ENCODE results near the gene SLC49A3. TPM values are rescaled to one million over a fixed set of nuclear protein-coding genes. Genes with fewer than 3 reads are reported as not detected.

SLC49A3 gene
- total and polyA plus RNA-seq, 2 of the 4 experiments (the other 2 are of a cell fraction): under 0.01 to 0.32 TPM

GRCh38 chr4:661231-661630 lies 27.7 kb downstream of the SLC49A3 start:
- no peak for ATAC-seq (ENCODE audit: low read depth)
- no peak overlapping the region for H4K91ac ChIP-seq (ENCODE audit: insufficient read depth, low read depth, low read length)
- H3K9ac ChIP-seq (ENCODE audit: low read depth, low read length): no peak overlapping the region
- TF ChIP-seq MAFK (IDR thresholded peaks at IDR 0.05; ENCODE audit: low read depth, low read length) (no peak), RFX5 (IDR thresholded peaks at IDR 0.05; ENCODE audit: low read depth, low read length) (no peak), CHD1 (IDR thresholded peaks at IDR 0.05; ENCODE audit: low read depth, low read length) (no peak), SMC3 (IDR thresholded peaks at IDR 0.05; ENCODE audit: low read depth, low read length) (no peak), CEBPB (IDR thresholded peaks at IDR 0.05; ENCODE audit: low read depth, low read length) (no peak), NFE2L2 (IDR thresholded peaks at IDR 0.05; ENCODE audit: low read depth, low read length) (no peak), BHLHE40 (IDR thresholded peaks at IDR 0.05; ENCODE audit: low read depth, low read length) (no peak), ELK1 (IDR thresholded peaks at IDR 0.05; ENCODE audit: borderline replicate concordance, low read depth, low read length) (no peak), RCOR1 (IDR thresholded peaks at IDR 0.05; ENCODE audit: insufficient replicate concordance, low read length) (no peak), POLR2A (IDR thresholded peaks at IDR 0.05; ENCODE audit: low read depth, low read length) (no peak), RAD21 (IDR thresholded peaks at IDR 0.05; ENCODE audit: low read length) (no peak), MXI1 (IDR thresholded peaks at IDR 0.05; ENCODE audit: borderline replicate concordance, low read depth, low read length) (no peak), MAZ (IDR thresholded peaks at IDR 0.05; ENCODE audit: borderline replicate concordance, low read depth, low read length) (no peak), FOS (IDR thresholded peaks at IDR 0.05; ENCODE audit: low read depth, low read length) (no peak)
- TF ChIP-seq, protein P1, sequence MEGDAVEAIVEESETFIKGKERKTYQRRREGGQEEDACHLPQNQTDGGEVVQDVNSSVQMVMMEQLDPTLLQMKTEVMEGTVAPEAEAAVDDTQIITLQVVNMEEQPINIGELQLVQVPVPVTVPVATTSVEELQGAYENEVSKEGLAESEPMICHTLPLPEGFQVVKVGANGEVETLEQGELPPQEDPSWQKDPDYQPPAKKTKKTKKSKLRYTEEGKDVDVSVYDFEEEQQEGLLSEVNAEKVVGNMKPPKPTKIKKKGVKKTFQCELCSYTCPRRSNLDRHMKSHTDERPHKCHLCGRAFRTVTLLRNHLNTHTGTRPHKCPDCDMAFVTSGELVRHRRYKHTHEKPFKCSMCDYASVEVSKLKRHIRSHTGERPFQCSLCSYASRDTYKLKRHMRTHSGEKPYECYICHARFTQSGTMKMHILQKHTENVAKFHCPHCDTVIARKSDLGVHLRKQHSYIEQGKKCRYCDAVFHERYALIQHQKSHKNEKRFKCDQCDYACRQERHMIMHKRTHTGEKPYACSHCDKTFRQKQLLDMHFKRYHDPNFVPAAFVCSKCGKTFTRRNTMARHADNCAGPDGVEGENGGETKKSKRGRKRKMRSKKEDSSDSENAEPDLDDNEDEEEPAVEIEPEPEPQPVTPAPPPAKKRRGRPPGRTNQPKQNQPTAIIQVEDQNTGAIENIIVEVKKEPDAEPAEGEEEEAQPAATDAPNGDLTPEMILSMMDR (conservative IDR thresholded peaks at IDR 0.05; ENCODE audit: low read depth, low read length): no peak
- TF ChIP-seq, protein P2, sequence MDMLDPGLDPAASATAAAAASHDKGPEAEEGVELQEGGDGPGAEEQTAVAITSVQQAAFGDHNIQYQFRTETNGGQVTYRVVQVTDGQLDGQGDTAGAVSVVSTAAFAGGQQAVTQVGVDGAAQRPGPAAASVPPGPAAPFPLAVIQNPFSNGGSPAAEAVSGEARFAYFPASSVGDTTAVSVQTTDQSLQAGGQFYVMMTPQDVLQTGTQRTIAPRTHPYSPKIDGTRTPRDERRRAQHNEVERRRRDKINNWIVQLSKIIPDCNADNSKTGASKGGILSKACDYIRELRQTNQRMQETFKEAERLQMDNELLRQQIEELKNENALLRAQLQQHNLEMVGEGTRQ (IDR thresholded peaks at IDR 0.05; ENCODE audit: low read depth, low read length): no peak
- H3K79me1 ChIP-seq (ENCODE audit: low read depth in 1 of 2, low read length in 2 of 2): no peaks in the 10 kb centered on the region
- no peak overlapping the region for H3K18ac ChIP-seq (ENCODE audit: low read depth, low read length)
- no CpG with 5 or more reads among the region's 3 CpGs for WGBS, 2 experiments (ENCODE audit: extremely low coverage in 2 of 2, insufficient read length in 1 of 2)
- no peak overlapping the region for H3K4ac ChIP-seq (ENCODE audit: low read depth, low read length)
- intact Hi-C loops (cut with micrococcal nuclease): no loop called here
- H2BK20ac ChIP-seq (ENCODE audit: low read depth, low read length): no peak overlapping the region
- no peak overlapping the region for H4K8ac ChIP-seq (ENCODE audit: low read depth in 2 of 2, low read length in 2 of 2)
- no peak overlapping the region for H2AK5ac ChIP-seq (ENCODE audit: low read depth, low read length)
- no peak overlapping the region for H3K56ac ChIP-seq (ENCODE audit: extremely low read depth, insufficient read depth, low read length)
- no peaks in the 10 kb centered on the region for H3K9me1 ChIP-seq (ENCODE audit: insufficient read depth, low read length)
- H3K14ac ChIP-seq (replicated peaks; ENCODE audit: low read depth, low read length): no peak overlapping the region
- in situ Hi-C loops (cut with MboI; ENCODE audit: low sequenced_read_pairs): no loop called here
- no peak overlapping the region for H2AK9ac ChIP-seq (replicated peaks; ENCODE audit: low read depth, low read length, poor library complexity)
- no peaks in the 10 kb centered on the region for H3K36me3 ChIP-seq (ENCODE audit: control insufficient read depth, insufficient read depth, low read length)
- no peak overlapping the region for H3K27ac ChIP-seq (ENCODE audit: insufficient read depth, low read length)
- no peaks in the 10 kb centered on the region for H4K20me1 ChIP-seq (ENCODE audit: insufficient read depth, low read length)
- ChIA-PET POLR2A (ENCODE audit: unreplicated experiment) (no interaction called here), CTCF (no interaction called here)
- no TSS peak for BruUV-seq (replicated peaks)
- no peak overlapping the region for H2BK120ac ChIP-seq (ENCODE audit: low read depth, low read length)
- H3K9me3 ChIP-seq (ENCODE audit: control insufficient read depth, insufficient read depth, low read length): peaks cover 16% of the 10 kb centered on the region
- no peak for DNase-seq
- no peak overlapping the region for H2AFZ ChIP-seq (replicated peaks; ENCODE audit: low read length, poor library complexity)
- H3K4me1 ChIP-seq (ENCODE audit: control insufficient read depth, insufficient read depth, low read length): no peaks in the 10 kb centered on the region
- H4K5ac ChIP-seq (ENCODE audit: low read depth, low read length): no peak overlapping the region
- H2BK5ac ChIP-seq (ENCODE audit: low read depth, low read length, poor library complexity, severe bottlenecking): no peak overlapping the region
- H3K23ac ChIP-seq (ENCODE audit: low read depth, low read length): no peak overlapping the region
- H3K27me3 ChIP-seq (ENCODE audit: control insufficient read depth, insufficient read depth, low read length): peaks cover 4% of the 10 kb centered on the region; the same call in 1 of the 2 replicates
- no peak overlapping the region for H3K4me3 ChIP-seq (ENCODE audit: insufficient read depth, low read depth, low read length)
- H3K4me2 ChIP-seq (ENCODE audit: low read depth, low read length): no peak overlapping the region
- no peak overlapping the region for H2BK15ac ChIP-seq (ENCODE audit: low read depth, low read length)
- dilution Hi-C loops (cut with HindIII; ENCODE audit: low sequenced_read_pairs, unreplicated experiment): no loop called here
